Measurements from ENCODE around the gene RPL18A.

Gene RPL18A

GRCh38 chr19:17841810-17842662 lies 17.7 kb upstream of the RPL18A start:
- peak; percentile 78 to 80 for DNase-seq

- no peak for DNase-seq
Measured at GRCh38 chr19:17842663-17843291, 16.9 kb upstream of the RPL18A start.

- no peak for DNase-seq
Measured at GRCh38 chr19:17843292-17843827, 16.4 kb upstream of the RPL18A start.

GRCh38 chr19:17843908-17844490 lies 15.7 kb upstream of the RPL18A start:
- DNase-seq: no peak

- peak in 1 of 2 experiments; percentile 56 for DNase-seq
Measured at GRCh38 chr19:17846146-17846545, 13.6 kb upstream of the RPL18A start.

- peak; percentile 92 to 94 for DNase-seq
Measured at GRCh38 chr19:17847538-17848366, 12.0 kb upstream of the RPL18A start, which contains the start of gene JAK3. Gene JAK3 (minus strand): TSS chr19:17847982. CDS start chr19:17844417, 3,565 bp downstream.

GRCh38 chr19:17848595-17849292 lies 11.0 kb upstream of the RPL18A start:
- DNase-seq: no peak

GRCh38 chr19:17854061-17854460 lies 5.6 kb upstream of the RPL18A start:
- DNase-seq: no peak

- DNase-seq: peak; percentile 97
Measured at GRCh38 chr19:17855280-17856152, 4.2 kb upstream of the RPL18A start.

- DNase-seq: no peak
Measured at GRCh38 chr19:17860331-17860992, 752 bp downstream of the RPL18A start.

GRCh38 chr19:17860993-17861360 lies 1.3 kb downstream of the RPL18A start:
- DNase-seq: no peak

GRCh38 chr19:17861542-17862402 lies 2.1 kb downstream of the RPL18A start:
- no peak for DNase-seq

- no peak for DNase-seq
Measured at GRCh38 chr19:17862711-17863519, 3.2 kb downstream of the RPL18A start.

- no peak for DNase-seq
Measured at GRCh38 chr19:17863520-17864182, 3.9 kb downstream of the RPL18A start.

GRCh38 chr19:17865364-17866311 lies 5.9 kb downstream of the RPL18A start:
- peak in 1 of 2 experiments; percentile 51 for DNase-seq

- no peak for DNase-seq
Measured at GRCh38 chr19:17866312-17866963, 6.7 kb downstream of the RPL18A start.
